Stimulated activated naive CD8-positive, alpha-beta T cell treated with anti-CD3 and anti-CD28 coated beads, Interleukin-15, Interleukin-2, amounts not matched to agents 100 U/mL and 50 U/mL, for 24 hours (primary cell): ENCODE measurements around the gene THUMPD1.
A peak's percentile ranks its signal among the peaks of the same experiment; 100 is the strongest.
"Not testable (repeated sequence)": the region's sequence is repeated elsewhere in the genome, so short reads cannot be mapped to it uniquely, and the experiment has no call there.

Source experiments
- ATAC-seq: fragments of 150-1000 bp; cut with Tn5 transposase; one replicate; pipeline ENCODE4 v1.10.0; 2021
- DNase-seq: peaks from one replicate; pipeline ENCODE4 v3.0.0; 2021

Gene THUMPD1

DNA sequence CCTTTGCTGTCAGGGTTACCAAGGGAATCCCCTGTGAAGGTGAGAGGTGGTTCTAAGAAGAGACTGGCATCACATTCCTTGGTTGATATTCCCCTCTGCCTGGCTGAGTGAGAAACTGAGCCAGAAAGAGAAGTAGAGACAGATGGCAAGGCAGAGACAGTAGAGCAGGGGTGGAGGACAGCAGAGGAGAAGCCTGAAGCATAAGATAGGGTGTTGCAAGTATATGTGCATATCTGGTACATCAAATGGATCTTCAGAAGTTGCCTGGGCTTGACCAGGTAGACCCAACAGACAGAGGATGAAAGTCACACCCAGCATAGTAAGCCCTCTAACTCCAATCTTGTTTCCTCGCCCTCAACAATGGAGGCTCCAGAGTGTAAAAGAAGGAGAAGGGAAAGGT is 7.9 kb upstream of the THUMPD1 start:
- DNase-seq (no peak), ATAC-seq (no peak)

DNA sequence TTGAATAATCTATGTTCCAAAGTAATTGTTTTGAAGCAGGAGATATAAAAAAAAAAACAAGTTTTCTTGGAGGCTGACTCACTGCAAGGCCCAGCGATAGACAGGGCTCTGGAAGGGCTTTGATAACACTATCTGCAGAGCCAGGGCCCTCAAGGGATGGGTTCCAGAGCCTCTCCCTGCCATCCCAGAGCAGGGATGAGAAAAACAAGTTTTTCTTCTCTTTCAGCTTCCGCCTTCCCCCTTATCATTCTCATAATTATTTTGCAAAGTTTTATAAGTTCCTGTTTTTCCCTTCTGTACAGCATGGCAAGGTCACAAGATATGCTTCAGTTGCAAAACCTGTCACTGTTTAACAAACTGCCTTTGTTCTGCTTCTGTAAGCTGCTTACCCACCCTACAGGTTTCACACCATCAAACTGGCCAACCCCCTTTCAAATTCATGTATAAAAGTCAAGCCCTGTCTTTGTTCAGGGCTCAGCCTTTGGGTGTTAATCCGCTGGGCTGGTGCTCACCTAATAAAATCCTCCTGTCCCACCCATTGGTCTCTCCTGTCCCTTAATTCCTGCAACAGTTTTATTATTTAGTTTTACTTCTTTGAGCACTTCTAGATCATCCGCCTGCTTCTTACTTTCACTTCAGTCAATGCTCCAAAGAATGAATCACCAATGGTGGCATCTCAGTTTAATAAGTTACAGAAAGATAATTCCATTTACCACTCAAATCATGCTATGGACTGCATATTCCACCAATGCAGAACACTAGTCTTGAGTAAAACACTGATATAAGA is 5.6 kb upstream of the THUMPD1 start:
- DNase-seq (no peak), ATAC-seq (no peak)

DNA sequence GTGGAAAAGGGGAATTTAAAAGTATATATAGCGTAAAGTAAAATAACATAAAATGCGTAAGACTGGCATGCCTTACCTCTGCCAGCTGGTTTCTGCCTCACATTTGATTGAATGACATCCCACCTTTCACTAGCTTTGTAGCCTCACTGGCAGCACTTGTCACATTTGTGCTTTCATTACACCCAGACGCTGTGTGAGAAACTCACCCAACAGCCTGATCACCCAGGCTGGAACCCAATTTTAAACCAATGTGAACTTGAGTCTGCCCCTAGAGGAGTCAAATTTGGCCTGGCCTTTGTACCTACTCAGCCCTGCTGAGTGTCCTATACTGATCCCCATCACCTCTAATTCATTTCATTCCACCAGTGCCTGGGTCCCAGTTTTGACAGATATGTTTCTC is 4.8 kb upstream of the THUMPD1 start:
- ATAC-seq (no peak), DNase-seq (no peak)

DNA sequence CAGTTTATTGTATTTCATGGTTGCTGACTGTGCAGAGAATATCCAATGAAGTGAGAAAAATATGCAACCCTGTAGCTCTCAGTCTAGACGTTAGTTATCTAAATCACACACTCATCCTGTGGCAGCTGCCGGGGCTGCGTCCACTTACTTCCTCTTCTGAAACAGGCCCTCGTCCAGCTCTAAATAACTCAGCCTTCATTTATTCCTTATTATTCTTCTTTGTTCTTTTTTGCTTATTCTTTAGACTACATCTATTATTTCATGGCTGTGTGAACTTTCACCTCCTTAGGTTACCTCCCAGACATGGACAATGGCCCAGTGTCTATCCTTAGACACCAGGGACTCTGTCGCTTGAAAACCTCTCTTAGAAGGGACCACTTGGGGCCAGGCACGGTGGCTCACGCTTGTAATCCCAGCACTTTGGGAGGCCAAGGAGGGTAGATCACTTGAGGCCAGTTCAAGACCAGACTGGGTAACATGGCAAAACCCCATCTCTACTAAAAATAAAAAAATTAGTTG is 3.4 kb upstream of the THUMPD1 start:
- ATAC-seq: no peak
- no peak for DNase-seq

DNA sequence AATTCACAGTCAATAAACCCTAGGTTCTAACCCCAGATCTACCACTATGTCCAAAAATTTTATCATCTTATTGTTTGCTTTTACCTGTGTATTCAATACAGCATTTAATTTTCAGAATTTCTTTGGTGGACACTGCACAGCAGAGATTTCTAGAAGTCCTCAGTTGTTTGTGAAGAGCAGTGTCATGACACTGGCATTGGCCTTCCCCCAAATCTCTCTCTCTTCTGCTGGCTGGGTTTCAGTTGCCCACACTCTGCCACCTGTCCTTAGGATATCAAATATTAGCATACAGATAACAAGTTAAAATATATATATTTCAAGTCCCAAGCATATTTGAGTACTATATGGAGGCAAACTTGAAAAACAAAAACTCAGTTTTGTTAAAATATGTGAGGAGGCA is 2.0 kb upstream of the THUMPD1 start:
- DNase-seq: no peak
- no peak for ATAC-seq

DNA sequence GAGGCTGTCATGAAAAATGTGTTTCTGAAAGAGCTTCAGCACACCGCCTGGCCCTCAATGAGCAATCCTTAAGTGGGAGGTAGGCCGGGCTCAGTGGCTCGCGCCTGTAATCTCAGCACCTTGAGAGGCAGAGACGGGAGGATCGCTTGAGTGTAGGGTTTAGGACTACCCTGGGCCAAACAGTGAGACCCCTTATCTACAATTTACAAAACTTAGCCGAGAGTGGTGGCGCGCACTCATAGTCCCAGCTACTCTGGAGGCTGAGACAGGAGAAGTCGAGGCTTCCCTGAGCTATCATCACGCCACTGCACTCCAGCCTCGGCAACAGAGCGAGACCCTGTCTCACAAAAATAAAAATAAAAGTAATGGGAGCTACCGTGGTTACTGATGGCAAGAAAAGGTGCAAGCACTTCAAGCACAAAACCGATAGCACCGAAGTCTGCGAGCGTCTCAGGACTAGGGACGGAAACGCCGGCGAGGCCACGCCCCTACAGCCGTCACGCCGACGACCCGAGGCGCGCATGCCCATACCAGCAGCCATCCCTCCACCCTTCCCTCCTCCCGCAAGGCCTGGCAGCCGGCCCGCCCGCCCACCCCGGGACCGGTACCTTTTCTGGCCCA is 607 bp downstream of the THUMPD1 start:
- DNase-seq (peak; percentile 91), ATAC-seq (peak; percentile 82)

DNA sequence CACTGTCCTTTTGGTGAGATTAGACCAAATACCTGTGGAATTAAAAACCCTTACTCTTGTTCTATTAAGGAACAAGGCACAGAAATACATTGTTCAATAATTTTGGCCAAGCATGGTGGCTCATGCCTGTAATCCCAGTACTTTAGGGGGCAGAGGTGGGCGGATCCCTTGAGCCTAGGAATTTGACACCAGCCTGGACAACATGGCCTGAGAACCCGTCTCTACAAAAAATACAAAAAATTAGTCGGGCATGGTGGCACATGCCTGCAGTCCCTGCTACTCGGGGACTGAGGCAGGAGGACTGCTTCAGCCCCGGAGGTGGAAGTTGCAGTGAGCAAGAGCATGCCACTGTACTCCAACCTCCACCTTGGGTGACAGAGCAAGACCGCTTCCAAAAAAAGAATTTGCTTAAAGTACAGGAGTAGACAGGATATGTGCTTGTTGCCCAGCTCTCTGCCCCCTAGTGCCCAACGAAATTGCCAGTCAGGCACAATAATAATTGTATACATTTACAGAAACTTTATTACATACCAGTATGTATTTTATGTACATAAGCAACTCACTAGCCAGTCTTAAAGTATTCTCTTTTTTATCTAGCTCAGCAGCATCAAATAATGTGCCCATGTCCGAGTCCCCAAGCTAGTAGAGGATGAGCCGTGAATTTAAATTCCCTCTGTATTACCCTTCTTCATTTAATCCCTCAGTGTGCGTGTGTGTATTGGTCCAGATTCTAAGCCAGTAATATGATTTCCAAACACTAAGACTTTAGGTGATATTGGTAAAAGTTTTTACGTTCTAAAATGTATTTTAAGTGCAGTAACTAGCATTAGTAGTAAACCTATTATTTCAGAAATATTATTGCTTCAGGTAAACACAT is 1.4 kb downstream of the THUMPD1 start:
- no peak for ATAC-seq
- DNase-seq: peak; percentile 20

DNA sequence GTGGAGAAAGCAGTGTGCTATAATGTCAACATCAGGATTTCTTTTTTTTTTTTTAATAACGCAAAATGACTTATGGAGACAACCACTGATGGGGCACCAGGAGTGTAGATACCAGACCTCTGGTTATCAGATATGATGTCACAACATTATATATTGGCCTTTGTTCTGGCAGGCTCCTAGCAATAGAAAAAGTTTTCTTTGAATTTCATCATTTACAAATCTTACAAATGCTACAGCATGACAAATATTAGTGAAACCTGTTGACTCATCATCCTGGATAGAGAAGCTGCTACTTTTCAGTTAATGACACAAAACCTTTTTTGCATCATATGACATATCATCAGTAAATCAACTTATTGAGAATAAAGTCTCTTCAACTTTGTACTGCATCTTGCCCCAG is 6.1 kb downstream of the THUMPD1 start:
- DNase-seq (no peak), ATAC-seq (peak; percentile 23)

DNA sequence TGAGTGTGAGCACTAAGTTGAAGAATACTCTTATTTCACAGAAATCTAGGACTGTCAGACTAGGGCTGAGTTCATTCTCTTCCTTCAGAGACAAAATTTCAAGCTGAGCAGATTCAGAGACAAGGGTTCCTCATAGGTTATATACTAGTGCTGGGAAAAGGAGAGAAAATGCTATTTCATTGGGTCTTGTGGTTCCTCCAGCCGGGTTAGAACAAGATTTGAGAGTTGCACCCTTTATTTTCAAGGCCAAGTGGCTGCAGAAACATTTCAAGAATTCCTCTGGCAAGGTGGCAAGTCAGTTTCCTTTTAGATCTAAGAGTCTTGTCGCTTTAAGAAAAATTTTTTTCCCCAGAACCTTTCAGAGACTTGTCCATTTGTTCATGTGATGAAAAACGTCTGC is 6.8 kb downstream of the THUMPD1 start:
- no peak for DNase-seq
- no peak for ATAC-seq

DNA sequence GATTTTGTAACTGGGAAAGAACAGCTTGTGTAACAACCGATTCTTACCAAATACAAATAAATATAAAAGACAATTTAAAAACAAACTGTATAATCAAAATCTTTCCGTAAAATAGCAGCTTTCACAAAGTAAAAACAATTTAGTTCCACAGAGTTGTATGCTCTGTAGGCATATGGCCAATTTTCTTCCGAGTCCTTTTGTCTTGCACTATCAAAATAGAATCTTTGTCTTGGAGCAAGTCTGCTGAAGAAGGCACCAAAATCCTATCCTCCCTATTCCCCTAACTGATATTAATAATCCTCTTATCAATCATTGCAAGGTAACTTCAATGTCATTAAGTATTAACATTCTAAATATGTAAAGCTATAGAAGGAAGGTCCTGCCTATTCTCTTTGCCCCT is 7.6 kb downstream of the THUMPD1 start:
- ATAC-seq (no peak), DNase-seq (no peak)

DNA sequence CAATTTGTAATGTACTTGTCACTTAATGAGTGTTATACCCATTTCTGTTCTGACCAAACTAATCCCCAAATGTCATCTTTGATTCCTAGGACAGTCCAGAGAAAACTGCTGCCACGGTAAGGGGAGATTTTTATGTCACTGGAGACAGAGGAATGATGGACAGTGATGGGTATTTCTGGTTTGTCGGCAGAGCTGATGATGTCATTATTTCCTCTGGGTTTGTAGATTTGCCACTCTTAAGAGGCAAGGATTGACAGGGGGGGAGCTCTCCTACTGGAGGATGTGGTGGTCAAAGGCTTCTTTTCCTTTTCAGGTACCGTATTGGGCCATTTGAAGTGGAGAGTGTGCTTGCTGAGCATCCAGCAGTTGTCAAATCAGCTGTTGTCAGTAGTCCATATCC is 12.5 kb downstream of the THUMPD1 start:
- DNase-seq: no peak
- no peak for ATAC-seq

DNA sequence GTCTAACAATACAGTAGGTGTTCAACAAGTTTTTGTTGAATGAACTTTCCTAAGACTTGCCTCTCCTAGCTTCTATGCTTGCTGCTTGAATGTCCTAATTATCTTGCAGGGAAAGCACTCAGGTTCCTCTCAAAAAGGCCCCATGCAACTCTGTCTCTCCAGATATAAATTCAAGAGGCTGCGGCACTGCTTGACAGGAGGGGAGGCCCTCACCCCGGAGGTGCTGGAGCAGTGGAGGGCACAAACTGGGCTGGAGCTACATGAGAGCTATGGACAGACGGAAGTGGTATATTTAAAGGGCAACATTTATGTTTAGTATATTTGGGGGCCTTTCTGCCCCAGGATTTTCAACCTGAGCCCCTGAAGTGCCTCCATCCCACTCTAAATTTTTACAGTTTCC is 14.4 kb downstream of the THUMPD1 start:
- no peak for DNase-seq
- ATAC-seq: no peak

DNA sequence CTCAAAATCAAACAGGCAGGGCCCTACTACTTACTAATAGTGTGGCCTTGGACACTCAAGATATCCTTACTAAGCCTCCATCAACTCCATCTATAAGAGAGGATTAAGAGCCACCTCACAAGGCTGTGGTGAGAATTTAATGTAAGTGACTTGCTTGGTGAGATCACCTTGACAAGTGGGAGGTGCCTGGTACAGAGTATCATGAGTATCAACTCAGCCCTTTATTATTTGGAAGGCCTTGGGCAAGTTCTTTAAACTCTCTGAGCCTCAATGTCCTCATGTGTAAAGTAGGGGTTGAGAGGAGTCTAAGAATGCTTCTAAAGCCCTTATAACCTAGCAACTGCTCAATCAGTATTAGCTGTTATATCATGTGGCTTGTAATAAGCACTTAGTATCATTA is 15.0 kb downstream of the THUMPD1 start:
- ATAC-seq: no peak
- no peak for DNase-seq

DNA sequence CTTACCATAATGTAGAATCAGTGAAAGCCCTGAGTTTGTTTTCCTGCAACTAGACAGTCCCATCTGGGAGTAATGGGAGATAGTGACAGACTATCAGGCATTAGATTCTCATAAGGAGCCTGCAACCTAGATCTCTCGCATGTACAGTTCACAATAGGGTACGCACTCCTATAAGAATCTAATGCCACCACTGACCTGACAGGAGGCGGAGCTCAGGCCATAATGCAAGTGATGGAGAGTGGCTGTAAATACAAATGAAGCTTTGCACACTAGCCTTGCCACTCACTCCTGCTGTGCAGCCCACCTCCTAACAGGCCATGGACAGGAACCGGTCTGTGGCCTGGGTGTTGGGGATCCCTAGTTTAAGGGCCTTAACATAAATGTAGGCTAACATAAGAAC is 21.4 kb downstream of the THUMPD1 start:
- no peak for DNase-seq
- no peak for ATAC-seq

DNA sequence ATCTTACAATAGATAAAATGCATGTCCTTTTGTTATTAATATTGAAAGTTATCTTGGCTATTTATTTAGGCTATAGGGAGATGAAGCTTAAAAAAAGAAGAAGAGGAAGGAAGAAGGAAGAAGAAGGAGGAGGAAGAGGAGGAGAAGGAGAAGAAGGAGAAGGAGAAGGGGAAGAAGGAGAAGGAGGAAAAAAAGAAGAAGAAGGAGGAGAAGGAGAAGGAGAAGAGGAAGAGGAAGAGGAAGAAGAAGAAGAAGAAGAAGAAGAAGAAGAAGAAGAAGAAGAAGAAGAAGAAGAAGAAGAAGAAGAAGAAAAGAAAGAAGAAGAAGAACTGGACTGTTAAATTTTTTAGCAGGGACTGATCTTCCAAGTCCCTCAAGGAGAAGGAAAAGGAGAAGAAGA is 23.9 kb downstream of the THUMPD1 start:
- not testable (repeated sequence) for DNase-seq, ATAC-seq

DNA sequence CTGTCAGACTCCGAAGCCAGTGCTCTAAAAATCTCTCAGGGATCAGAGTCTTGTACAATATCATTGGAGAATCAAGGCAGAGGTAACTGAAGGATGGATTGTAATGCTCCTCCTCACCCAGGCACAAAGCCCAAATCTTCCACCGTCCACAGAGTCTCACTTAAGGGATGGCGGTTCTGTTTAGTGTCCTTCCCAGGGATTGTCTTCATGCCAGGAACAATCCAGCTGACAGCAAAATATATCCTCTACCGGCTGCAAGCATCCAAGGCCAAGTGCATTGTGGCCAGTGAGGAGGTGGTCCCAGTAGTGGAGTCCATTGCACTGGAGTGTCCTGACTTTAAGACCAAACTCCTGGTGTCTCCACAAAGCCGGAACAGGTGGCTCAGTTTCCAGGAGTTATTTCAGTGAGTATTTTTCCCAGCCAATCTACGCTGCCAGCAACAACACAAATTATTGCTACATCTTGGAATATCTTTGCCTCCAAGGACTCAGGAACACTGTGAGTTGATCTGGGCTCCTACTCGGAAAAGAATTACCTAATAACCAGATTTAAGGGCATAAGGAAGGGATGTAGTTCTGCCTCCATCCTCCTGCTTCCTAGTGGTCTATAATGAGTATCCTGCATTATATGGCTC is 30.2 kb downstream of the THUMPD1 start:
- ATAC-seq (no peak), DNase-seq (no peak)

DNA sequence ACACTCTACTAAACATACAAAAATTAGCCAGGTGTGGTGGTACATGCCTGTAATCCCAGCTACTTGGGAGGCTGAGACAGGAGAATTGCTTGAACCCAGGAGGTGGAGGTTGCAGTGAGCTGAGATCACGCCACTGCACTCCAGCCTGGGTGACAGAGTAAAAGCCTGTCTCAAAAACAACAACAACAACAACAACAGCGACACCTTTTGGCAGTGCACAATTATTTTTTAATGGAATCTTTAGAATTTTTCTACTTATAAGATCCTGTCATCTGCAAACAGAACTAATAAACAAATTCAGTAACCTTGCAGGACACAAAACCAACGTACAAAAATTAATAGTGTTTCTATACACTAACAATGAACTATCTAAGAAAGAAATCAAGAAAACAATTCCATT is 33.5 kb downstream of the THUMPD1 start:
- DNase-seq, ATAC-seq: not testable (repeated sequence)

DNA sequence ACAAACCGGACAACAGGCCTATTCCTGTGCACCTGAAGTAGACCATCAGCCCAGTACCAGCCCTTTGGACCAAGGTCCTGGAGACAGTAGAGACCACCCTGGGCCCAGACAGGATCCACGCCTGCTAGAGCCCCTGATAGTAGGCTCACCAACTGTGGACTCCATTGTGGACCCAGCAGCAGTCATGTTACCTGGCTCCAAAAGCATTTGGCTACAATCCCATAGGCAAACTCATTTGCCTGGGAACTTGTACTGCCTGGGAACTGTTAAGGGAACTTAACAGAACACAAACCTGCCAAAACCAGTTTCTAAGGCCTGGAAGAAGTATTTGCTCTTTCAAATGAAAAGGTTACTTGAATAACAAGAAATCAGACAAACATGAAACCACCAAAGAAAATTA is 34.2 kb downstream of the THUMPD1 start:
- DNase-seq (no peak), ATAC-seq (no peak)

DNA sequence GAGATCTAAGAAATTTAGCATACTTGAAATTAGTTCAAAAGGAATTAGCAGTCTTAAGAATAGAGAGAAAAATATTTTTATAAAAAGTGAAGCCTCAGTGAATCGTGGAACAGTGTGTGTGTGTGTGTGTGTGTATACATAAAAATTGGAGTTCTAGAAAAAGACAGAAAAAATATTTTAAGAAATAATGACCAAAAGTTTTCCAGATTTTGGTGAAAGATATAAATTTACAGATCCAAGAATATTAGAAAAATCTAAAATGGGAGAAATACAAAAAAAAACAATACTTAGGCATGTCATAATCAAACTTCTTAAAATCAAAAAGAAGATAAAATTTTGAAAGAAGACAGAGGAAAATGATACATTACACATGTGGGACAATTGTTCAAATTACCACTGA is 35.6 kb downstream of the THUMPD1 start:
- not testable (repeated sequence) for ATAC-seq, DNase-seq

DNA sequence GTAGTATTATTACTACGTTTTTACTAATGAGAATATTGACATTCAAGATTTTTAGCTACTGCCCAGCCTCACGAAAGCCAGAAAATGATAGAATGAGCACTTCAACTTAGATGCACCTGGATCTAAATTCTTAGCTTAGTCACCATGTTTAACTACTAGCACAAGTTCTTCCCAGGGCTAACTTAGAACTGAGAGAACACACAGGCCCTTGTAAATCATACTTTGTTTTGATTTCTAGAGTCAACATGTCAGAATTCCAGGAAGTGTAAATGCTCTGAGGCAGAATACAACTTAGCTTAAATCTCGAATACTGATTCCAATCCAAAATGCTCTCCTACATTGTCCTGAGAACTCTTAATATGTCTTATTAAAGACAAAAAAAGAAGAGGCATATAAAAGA is 37.3 kb downstream of the THUMPD1 start:
- DNase-seq (no peak), ATAC-seq (no peak)

DNA sequence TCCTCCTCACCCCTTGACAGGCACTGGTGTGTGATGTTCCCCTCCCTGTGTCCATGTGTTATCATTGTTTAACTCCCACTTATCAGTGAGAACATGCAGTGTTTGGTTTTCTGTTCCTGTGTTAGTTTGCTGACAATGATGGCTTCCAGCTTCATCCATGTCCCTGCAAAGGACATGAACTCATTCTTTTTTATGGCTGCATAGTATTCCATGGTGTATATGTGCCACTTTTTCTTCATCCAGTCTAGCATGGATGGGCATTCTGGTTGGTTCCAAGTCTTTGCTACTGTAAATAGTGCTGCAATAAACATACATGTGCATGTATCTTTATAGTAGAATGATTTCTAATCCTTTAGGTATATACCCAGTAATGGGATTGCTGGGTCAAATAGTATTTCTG is 39.9 kb downstream of the THUMPD1 start:
- ATAC-seq, DNase-seq: not testable (repeated sequence)

DNA sequence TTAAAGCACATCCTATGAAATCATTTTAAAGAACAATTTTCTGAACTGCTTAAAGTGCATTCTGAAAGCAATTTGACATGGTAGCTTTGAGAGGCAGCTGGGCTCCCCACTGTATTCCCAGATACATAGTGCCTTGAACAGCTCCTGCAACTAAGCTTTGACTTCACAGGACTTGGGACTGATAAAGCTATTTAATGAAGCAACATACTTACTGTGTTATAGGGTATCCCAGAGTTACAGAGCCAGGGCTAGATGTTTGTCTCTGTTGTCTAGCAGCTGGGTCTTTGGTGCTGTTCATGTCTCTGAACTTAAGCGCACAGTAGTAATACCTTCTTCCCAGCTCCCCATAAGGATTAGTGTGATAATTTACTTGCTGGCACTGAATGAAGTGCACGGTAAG is 45.0 kb downstream of the THUMPD1 start:
- ATAC-seq: no peak

More for the DNA sequence above, 45.0 kb downstream of the THUMPD1 start:
- DNase-seq: no peak
